Endothelial cell of umbilical vein (primary cell): Measurements from ENCODE around the gene PLA2G6.

Experiments
- CTCF ChIP-seq, 2 donors: IDR thresholded peaks; 1 replicate in 1 of 2; 2 replicates in 1 of 2; pipeline ENCODE4 v1.5.1; 2011; ENCODE audit warnings: low read length in 2 of 2, mild to moderate bottlenecking in 2 of 2, moderate library complexity in 2 of 2, control low read depth in 1 of 2, inconsistent platforms in 1 of 2, low read depth in 1 of 2; ENCODE audit not compliant: insufficient read depth in 1 of 2; ENCODE audit errors: extremely low read depth in 1 of 2
- EZH2 ChIP-seq: IDR thresholded peaks from 2 replicates; pipeline ENCODE4 v1.6.1; 2012; ENCODE audit warnings: borderline replicate concordance, low read depth, mild to moderate bottlenecking, moderate library complexity, low read length, inconsistent platforms; ENCODE audit not compliant: severe bottlenecking
- POLR2A ChIP-seq: IDR thresholded peaks from 2 replicates; pipeline ENCODE4 v1.6.1; 2012; ENCODE audit warnings: low read depth, mild to moderate bottlenecking, control low read depth, low read length

GRCh38 chr22:38083931-38084631 is 97.5 kb downstream of the PLA2G6 start, which contains the start of gene SLC16A8:
- TF ChIP-seq CTCF (IDR thresholded peaks at IDR 0.05; ENCODE audit: extremely low read depth in 1 of 2, insufficient read depth in 1 of 2, low read depth in 1 of 2, low read length in 2 of 2), result no peak
- no peak for TF ChIP-seq EZH2
- no peak for TF ChIP-seq POLR2A
